Tongue (tissue), 2 donors: ENCODE data around the gene MXRA7. TPM values are rescaled to one million over a fixed set of nuclear protein-coding genes. Genes with fewer than 3 reads are reported as not detected.

Source experiments
- DNase-seq: peaks from one replicate; pipeline ENCODE4 v3.0.0-alpha.2; 2015
- total RNA-seq: library from RNA; depleted of rRNA; stranded (reverse); fragments of >200 nt; gene quantifications from one replicate; pipeline ENCODE4 v1.2.3, GENCODE V29; 2014

Gene MXRA7
- total RNA-seq, 1 donor from 2014 or later, result 200 TPM

GRCh38 chr17:76696763-76697701 is 13.7 kb downstream of the MXRA7 start:
- peak; percentile 49 for DNase-seq

- DNase-seq, result no peak
These were observed 15.5 kb downstream of the MXRA7 start for GRCh38 chr17:76695059-76695831.

- DNase-seq, result no peak
These were observed 19.2 kb downstream of the MXRA7 start for GRCh38 chr17:76691379-76692191.

GRCh38 chr17:76690596-76691280 is 20.0 kb downstream of the MXRA7 start:
- DNase-seq, result no peak

GRCh38 chr17:76689859-76690258 is 20.9 kb downstream of the MXRA7 start:
- DNase-seq, result no peak

GRCh38 chr17:76688165-76688622 is 22.6 kb downstream of the MXRA7 start:
- no peak for DNase-seq

GRCh38 chr17:76687298-76688164 is 23.2 kb downstream of the MXRA7 start:
- DNase-seq, result peak; percentile 49

- no peak for DNase-seq
These were observed 24.0 kb downstream of the MXRA7 start for GRCh38 chr17:76686538-76687297.

- DNase-seq, result no peak
These were observed 24.9 kb downstream of the MXRA7 start for GRCh38 chr17:76685846-76686245.

GRCh38 chr17:76685366-76685765 is 25.4 kb downstream of the MXRA7 start:
- DNase-seq, result peak; percentile 62

- no peak for DNase-seq
These were observed 26.0 kb downstream of the MXRA7 start for GRCh38 chr17:76684756-76685155.

- DNase-seq, result peak; percentile 47
These were observed 26.6 kb downstream of the MXRA7 start for GRCh38 chr17:76683921-76684745.

- no peak for DNase-seq
These were observed 27.6 kb downstream of the MXRA7 start for GRCh38 chr17:76683011-76683755.

- peak; percentile 45 for DNase-seq
These were observed 28.5 kb downstream of the MXRA7 start for GRCh38 chr17:76682296-76682695.

- DNase-seq, result peak; percentile 85
These were observed 29.3 kb downstream of the MXRA7 start for GRCh38 chr17:76681222-76682137.

GRCh38 chr17:76679239-76679638 is 31.5 kb downstream of the MXRA7 start:
- DNase-seq, result no peak

- DNase-seq, result no peak
These were observed 32.4 kb downstream of the MXRA7 start for GRCh38 chr17:76678330-76678729.
